Activated T-helper 17 cell treated with anti-CD3 and anti-CD28 coated beads, Interleukin-2, amount 50 U/mL, for 72 hours (primary cell): ENCODE data around the gene FAM47A. TPM values are rescaled to one million over a fixed set of nuclear protein-coding genes. Genes with fewer than 3 reads are reported as not detected.

ENCODE experiments used
- ATAC-seq: fragments of 150-1000 bp; cut with Tn5 transposase; replicated peaks from 2 replicates; pipeline ENCODE4 v1.10.0; 2021; ENCODE audit warnings: mild to moderate bottlenecking, moderate library complexity
- H3K27ac Mint-ChIP-seq: one replicate; pipeline ENCODE4 v1.8.0; 2022; ENCODE audit warnings: mixed read lengths
- H3K27me3 Mint-ChIP-seq: one replicate; pipeline ENCODE4 v1.8.0; 2022; ENCODE audit warnings: mixed read lengths
- H3K36me3 Mint-ChIP-seq: one replicate; pipeline ENCODE4 v1.8.0; 2022; ENCODE audit warnings: low read depth, mild to moderate bottlenecking, mixed read lengths
- H3K4me1 Mint-ChIP-seq: one replicate; pipeline ENCODE4 v1.8.0; 2022; ENCODE audit warnings: mixed read lengths
- H3K4me3 Mint-ChIP-seq: one replicate; pipeline ENCODE4 v1.8.0; 2022; ENCODE audit warnings: mild to moderate bottlenecking, mixed read lengths
- H3K9me3 Mint-ChIP-seq: one replicate; pipeline ENCODE4 v1.8.0; 2022; ENCODE audit warnings: mixed read lengths
- total RNA-seq, 2 donors: library from RNA; stranded (reverse); gene quantifications; one replicate each; pipeline ENCODE4 v1.2.3, GENCODE V29; 2022

Gene FAM47A
- not detected for total RNA-seq

- H3K4me3 Mint-ChIP-seq, result no peak within 1 kb of the TSS
- no peak for ATAC-seq
- no peaks in the 10 kb centered on the region for H3K36me3 Mint-ChIP-seq
- H3K4me1 Mint-ChIP-seq, result no peaks in the 10 kb centered on the region
- H3K27me3 Mint-ChIP-seq, result no peaks in the 10 kb centered on the region
- H3K27ac Mint-ChIP-seq, result no peak within 1 kb of the TSS
- peaks cover 4% of the 10 kb centered on the region for H3K9me3 Mint-ChIP-seq
Observed at GRCh38 chrX:34132028-34132427, at the start of gene FAM47A. FAM47A (minus strand) TSS chrX:34132314; CDS start chrX:34132278, 36 bp downstream.

- no peak for ATAC-seq
- H3K4me3 Mint-ChIP-seq, result no peak overlapping the region
Observed at GRCh38 chrX:34147345-34147744, 15.2 kb upstream of the FAM47A start.

GRCh38 chrX:34146906-34147305, 14.8 kb upstream of the FAM47A start:
- Mint-ChIP-seq H3K27ac (no peak overlapping the region), H3K9me3 (no peaks in the 10 kb centered on the region), H3K4me3 (no peak overlapping the region), H3K4me1 (no peaks in the 10 kb centered on the region), H3K27me3 (no peaks in the 10 kb centered on the region), H3K36me3 (no peaks in the 10 kb centered on the region)
- ATAC-seq, result no peak

More at GRCh38 chrX:34147345-34147744, 15.2 kb upstream of the FAM47A start:
- H3K27me3 Mint-ChIP-seq, result no peaks in the 10 kb centered on the region
- H3K36me3 Mint-ChIP-seq, result no peaks in the 10 kb centered on the region
- no peaks in the 10 kb centered on the region for H3K4me1 Mint-ChIP-seq
- H3K27ac Mint-ChIP-seq, result no peak overlapping the region
- H3K9me3 Mint-ChIP-seq, result no peaks in the 10 kb centered on the region

GRCh38 chrX:34144246-34144645, 12.1 kb upstream of the FAM47A start:
- no peak for ATAC-seq
- Mint-ChIP-seq H3K27me3 (no peaks in the 10 kb centered on the region), H3K4me1 (no peaks in the 10 kb centered on the region), H3K9me3 (no peaks in the 10 kb centered on the region), H3K27ac (no peak overlapping the region), H3K4me3 (no peak overlapping the region), H3K36me3 (no peaks in the 10 kb centered on the region)

- H3K4me1 Mint-ChIP-seq, result no peaks in the 10 kb centered on the region
- ATAC-seq, result no peak
- no peaks in the 10 kb centered on the region for H3K27me3 Mint-ChIP-seq
Observed at GRCh38 chrX:34140816-34141215, 8.7 kb upstream of the FAM47A start.

GRCh38 chrX:34130980-34131744, 952 bp downstream of the FAM47A start:
- peaks cover 4% of the 10 kb centered on the region for H3K9me3 Mint-ChIP-seq
- H3K4me3 Mint-ChIP-seq, result no peak overlapping the region
- no peak overlapping the region for H3K27ac Mint-ChIP-seq
- no peaks in the 10 kb centered on the region for H3K4me1 Mint-ChIP-seq
- H3K36me3 Mint-ChIP-seq, result no peaks in the 10 kb centered on the region
- H3K27me3 Mint-ChIP-seq, result no peaks in the 10 kb centered on the region
- no peak for ATAC-seq

More at GRCh38 chrX:34140816-34141215, 8.7 kb upstream of the FAM47A start:
- Mint-ChIP-seq H3K27ac (no peak overlapping the region), H3K36me3 (no peaks in the 10 kb centered on the region), H3K4me3 (no peak overlapping the region), H3K9me3 (no peaks in the 10 kb centered on the region)

- H3K27ac Mint-ChIP-seq, result no peak overlapping the region
- no peaks in the 10 kb centered on the region for H3K36me3 Mint-ChIP-seq
- no peaks in the 10 kb centered on the region for H3K27me3 Mint-ChIP-seq
- no peaks in the 10 kb centered on the region for H3K4me1 Mint-ChIP-seq
- ATAC-seq, result no peak
- no peak overlapping the region for H3K4me3 Mint-ChIP-seq
- peaks cover 4% of the 10 kb centered on the region for H3K9me3 Mint-ChIP-seq
Observed at GRCh38 chrX:34130501-34130900, 1.6 kb downstream of the FAM47A start.

GRCh38 chrX:34126011-34126410, 6.1 kb downstream of the FAM47A start:
- no peak for ATAC-seq
- H3K27ac Mint-ChIP-seq, result no peak overlapping the region
- no peak overlapping the region for H3K4me3 Mint-ChIP-seq
- H3K4me1 Mint-ChIP-seq, result no peaks in the 10 kb centered on the region
- H3K9me3 Mint-ChIP-seq, result peaks cover 4% of the 10 kb centered on the region
- no peaks in the 10 kb centered on the region for H3K27me3 Mint-ChIP-seq
- H3K36me3 Mint-ChIP-seq, result no peaks in the 10 kb centered on the region

GRCh38 chrX:34119122-34119521, 13.0 kb downstream of the FAM47A start:
- no peak overlapping the region for H3K4me3 Mint-ChIP-seq
- no peaks in the 10 kb centered on the region for H3K9me3 Mint-ChIP-seq
- H3K36me3 Mint-ChIP-seq, result no peaks in the 10 kb centered on the region
- H3K27ac Mint-ChIP-seq, result no peak overlapping the region
- H3K27me3 Mint-ChIP-seq, result no peaks in the 10 kb centered on the region
- no peaks in the 10 kb centered on the region for H3K4me1 Mint-ChIP-seq
- ATAC-seq, result no peak

GRCh38 chrX:34112459-34112858, 19.7 kb downstream of the FAM47A start:
- Mint-ChIP-seq H3K4me1 (no peaks in the 10 kb centered on the region), H3K36me3 (no peaks in the 10 kb centered on the region), H3K9me3 (no peaks in the 10 kb centered on the region), H3K4me3 (no peak overlapping the region), H3K27me3 (no peaks in the 10 kb centered on the region), H3K27ac (no peak overlapping the region)
- ATAC-seq, result no peak
